ENCODE data around the gene STX8.
"Not testable (repeated sequence)": the region's sequence is repeated elsewhere in the genome, so short reads cannot be mapped to it uniquely, and the experiment has no call there.

The STX8 gene, protein sequence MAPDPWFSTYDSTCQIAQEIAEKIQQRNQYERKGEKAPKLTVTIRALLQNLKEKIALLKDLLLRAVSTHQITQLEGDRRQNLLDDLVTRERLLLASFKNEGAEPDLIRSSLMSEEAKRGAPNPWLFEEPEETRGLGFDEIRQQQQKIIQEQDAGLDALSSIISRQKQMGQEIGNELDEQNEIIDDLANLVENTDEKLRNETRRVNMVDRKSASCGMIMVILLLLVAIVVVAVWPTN

DNA sequence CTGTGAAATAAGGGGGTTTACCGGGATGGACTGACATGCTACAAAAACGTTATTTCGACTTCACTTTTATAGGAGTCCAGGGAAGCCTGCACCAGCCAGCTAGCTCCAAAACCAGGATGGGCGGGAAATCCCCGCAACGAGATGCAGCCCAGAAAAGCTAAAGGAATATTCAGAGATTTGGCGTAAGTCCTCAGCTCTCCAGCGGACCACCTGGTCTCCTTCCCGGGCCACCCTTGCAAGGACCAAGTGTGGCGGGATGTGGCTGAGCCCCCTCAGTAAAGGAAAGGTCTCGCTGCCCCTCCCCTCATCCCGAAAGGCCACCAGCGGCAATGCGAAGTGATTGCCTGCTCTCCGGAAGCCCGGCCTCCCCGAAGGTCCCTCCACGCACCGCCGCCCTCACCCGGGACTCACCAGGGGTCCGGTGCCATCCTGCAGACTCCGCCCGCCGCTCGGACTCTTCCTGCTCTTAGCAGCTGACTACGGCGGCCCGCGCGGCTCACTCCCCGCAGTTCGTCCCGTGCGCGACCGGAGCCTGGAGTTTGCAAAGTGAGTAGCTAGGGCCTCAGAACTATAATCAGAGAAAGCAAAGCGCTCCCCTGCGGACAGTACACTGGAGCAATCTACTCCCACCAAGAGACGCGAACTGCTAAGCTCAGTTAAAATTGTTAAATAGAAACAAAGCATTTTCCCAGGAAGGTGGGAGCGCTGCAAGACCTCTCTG, at the start of gene STX8:
TSS of gene STX8 (minus strand) at position 440 of the 721 bp plus-strand sequence. CDS start at position 428, 12 bp downstream.
- peak; percentile 78 to 81 for DNase-seq

DNA sequence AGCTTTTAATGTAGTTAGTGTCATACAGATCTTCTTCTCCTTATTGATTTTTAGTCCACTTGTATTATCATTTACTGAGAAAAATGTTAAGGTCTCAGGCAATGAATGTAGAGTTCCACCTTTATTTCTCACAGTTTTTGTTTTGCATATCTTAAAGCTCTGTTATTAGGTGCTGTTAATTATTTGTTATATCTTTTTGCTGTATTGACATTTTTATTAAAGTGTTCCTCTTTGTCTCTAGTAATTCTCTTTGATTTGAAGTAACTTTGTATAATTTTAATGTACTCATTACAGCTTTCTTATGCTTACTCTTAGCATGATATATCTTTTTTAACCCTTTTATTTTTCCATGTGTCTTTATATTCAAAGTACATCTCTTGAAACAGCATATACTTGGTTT, 47.3 kb upstream of the STX8 start:
- no peak for DNase-seq

DNA sequence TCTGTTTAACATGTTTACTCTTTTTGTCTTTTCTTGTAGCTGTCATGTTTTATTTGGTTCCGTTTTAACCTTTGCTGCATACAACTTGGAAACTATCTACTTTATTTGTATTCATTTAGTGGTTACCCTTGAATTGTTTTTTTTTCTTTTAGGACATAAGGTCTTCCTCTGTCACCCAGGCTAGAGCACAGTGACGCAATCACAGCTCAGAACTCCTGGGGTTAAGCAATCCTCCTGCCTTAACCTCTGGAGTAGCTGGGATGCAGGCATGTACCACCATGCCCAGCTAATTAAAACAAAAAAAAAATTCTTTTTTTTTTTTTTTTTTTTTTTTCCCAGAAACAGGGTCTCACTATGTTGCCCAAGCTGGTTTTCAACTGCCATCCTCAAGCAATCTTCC, 39.9 kb upstream of the STX8 start:
- no peak for DNase-seq

DNA sequence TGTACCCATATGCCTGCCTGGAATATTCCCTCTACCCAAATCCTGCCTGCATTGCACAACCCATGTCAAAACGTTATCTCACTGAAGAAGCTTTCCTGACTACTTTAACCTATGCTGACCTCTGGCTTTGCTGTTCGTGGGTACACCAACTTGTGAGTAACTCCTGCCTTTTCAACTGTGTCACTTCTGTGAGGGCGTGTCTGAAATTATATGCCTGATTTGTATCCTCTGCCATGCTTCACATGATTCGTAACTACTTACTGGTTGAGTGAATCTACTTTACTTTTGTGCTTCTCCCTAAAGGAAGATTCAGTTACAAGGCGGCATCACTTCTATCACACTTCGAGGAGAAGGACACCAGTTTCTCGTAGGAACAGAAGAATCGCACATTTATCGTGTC, 36.4 kb upstream of the STX8 start:
- DNase-seq, result no peak

DNA sequence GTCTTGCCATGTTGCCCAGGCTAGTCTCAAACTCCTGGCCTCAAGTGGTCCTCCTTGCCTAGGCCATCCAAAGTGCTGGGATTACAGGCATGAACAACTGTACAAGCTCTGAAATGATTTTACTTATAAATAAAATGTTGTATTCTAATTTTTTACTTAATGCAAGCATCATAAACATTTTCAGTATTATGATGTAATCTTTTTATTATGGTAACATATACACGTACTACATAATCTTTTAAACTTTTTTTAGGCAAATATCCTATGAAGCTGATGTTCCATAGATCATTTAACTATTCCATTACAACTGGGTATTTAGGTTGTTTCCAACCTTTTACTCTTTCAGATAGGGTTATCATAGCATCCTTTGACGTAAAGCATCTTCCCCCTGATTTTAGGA, 35.9 kb upstream of the STX8 start:
- DNase-seq, result no peak

DNA sequence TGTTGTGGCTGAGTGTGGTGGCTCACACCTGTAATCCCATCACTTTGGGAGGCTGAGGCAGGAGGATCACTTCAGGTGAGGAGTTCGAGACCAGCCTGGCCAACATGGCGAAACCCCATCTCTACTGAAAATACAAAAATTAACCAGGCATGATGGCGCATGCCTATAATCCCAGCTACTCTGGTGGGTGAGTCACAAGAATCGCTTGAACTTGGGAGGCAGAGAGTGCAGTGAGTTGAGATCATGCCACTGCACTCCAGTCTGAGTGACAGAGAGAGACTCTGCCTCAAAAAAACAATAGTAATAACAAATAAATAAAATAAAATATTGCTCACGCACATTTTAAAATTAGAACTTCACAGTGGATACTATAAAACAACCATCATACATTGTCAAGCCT, 31.4 kb upstream of the STX8 start:
- DNase-seq, result not testable (repeated sequence)

DNA sequence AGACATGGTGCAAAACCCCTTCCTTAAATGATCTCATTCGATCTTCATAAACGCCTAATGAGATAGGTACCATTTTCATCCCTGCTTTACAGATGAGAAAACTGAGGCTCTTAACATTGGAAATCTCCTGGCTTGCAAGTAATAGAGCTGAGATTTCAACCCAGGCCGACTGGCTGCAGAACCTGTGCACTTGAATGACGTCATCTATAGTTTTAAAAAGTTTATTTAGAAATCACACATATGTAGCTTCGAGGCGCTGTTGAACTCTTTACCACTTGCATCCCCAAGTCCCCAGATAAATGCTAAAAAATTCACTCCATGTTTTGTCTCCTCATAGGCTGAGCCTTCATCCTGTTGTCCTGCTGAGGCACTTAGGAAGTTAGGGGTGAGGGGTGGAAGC, 30.8 kb upstream of the STX8 start:
- no peak for DNase-seq

DNA sequence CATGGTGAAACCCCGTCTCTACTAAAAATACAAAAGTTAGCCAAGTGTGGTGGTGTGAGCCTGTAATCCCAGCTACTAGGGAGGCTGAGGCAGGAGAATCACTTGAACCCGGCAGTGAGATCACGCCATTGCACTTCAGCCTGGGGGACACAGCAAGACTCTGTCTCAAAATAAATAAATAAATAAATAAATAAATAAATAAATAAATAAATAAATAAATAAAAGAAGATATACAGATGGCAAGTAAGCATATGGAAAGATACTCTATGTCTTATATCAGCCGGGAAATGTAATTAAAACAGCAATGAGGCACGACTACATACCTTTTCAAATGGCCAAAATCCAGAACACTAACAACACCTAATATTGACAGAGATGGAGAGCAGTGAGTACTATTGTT, 29.0 kb upstream of the STX8 start:
- DNase-seq, result not testable (repeated sequence)

DNA sequence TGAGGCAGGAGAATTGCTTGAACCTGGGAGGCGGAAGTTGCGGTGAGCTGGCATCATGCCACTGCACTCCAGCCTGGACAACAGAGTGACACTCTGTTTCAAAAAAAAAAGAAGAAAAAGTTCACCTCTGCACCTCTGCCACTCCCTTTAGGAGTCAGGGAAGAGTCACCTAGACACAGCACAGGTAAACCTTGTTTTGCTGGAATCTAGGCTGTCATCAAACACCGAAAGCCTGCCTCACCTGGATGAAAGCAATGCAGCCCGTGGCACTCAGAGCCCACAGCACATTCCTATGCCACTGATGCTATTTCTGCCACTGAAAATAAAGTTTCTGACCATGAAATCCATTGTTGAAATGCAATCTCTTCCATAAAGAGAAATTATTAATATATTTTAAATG, 23.0 kb upstream of the STX8 start:
- no peak for DNase-seq

DNA sequence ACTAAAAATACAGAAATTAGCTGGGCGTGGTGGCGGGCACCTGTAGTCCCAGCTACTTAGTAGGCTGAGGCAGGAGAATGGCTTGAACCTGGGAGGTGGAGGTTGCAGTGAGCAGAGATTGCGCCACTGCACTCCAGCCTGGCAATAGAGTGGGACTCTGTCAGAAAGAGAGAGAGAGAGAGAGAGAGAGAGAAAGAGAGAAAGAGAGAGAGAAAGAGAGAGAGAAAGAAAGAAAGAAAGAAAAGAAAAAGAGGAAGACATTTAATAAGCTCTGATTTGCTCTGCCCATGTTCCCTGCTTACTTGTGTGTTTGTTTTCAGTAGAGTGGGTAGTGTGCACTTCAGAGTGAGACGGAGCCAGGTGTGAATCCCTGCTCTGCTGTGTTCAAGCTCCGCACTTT, 22.0 kb upstream of the STX8 start:
- not testable (repeated sequence) for DNase-seq

DNA sequence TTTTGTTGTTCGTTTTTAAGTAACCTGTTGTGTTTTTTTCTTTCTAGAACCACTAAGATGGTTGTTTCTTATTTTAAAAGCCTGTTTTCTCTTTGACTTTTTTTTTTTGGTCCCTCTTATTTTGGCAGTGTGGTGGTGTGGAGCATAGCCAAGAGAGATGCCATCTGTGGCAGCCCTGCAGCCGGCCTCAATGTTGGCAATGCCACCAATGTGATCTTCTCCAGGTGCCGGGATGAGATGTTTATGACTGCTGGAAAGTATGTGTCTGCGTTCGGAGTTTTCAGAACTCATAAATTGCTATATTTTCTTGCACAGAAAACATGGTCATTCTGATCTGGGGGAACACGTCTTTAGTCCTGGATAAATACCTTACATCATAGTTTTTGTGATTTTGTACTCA, 18.4 kb upstream of the STX8 start:
- no peak for DNase-seq

DNA sequence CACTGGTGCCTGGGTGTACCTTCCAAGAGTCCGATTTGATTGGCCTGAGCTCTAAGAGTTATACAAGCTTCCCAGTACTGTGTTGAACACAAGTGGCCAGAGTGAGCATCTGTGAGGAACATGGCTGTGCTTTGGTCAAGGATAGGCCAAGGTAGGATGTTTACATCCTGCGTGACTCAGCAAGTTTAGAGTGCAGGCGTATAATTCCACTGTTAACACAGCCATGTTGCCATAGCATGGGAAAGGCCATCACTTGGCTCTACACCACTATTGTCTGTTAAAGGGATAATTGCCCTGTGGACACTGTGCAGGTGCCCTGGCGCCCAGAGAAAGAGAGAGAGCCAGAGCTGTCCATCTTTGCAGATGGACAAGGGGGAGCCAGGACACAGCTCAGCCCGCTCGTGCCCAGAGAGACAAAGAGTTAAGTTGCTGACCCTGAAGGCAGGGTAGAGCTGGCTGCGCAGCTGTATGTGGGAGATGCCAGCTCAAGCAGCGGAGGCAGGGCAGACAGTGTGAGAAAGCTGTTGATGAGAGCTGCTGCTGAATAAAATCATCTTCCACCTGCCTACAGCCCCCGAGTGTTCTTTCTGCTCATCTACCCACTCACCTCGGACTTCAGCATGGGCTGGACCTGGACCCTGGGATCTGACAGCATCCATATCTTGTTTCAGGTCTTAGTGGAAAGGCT, 12.5 kb upstream of the STX8 start:
- no peak for DNase-seq

DNA sequence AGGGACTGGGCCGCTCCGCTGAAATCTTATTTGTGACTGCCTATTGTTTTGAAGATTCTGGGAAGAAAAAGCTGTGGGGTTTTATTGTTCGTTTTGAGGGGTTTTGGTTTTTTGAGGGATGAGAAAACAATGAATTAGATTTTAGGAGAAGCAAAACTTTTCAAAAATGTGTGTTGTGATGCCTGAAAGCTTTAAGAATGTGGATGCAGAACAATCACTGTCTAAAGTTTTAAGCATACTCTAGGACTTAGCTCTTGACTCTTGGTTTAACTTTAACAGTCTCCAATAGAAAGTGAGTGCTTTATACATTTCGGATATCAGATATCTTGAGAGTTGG, 1.7 kb upstream of the STX8 start:
- no peak for DNase-seq

DNA sequence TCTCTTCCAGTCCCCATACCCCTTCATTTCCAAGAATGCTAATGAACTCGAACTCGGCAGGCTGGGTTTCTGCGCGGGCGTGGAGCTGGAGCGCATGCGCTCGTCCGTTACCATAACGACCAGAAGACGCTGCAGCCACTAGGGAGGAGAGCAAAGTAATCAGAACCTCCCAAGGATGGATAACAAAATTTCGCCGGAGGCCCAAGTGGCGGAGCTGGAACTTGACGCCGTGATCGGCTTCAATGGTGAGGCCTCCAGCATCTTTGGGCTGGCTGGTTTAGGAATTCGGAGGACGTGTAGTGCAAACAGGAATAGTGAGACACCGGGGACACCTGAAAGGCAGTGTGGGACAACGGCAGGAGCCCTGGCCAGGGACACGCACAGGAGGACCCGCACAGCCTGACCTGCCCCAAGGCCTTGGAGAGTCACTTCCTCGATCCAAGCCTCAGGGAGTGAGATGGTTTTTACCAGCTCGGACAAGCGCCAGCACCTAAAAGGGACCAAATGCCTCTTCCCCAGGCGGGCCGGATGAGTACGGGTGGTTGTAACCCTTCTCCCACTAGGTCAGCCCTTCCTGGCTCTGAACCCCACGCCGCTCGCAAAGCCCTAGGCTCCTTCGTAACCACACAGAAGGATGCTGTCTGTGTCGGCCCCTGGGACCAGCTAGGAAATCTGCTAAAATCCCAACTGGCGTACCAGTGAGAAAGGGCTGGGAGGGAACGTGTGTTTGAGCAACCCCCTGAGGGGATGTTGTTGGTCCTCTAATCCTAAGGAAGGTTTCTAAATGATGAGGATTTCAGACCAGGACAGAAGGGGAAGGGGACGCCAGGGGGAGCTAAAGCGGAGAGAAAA, 1.1 kb upstream of the STX8 start, which contains the start of gene CFAP52:
TSS of gene CFAP52 (plus strand) at position 122 of the 852 bp plus-strand sequence. CDS start at position 176, 54 bp downstream.
- DNase-seq, result peak; percentile 82 to 83

DNA sequence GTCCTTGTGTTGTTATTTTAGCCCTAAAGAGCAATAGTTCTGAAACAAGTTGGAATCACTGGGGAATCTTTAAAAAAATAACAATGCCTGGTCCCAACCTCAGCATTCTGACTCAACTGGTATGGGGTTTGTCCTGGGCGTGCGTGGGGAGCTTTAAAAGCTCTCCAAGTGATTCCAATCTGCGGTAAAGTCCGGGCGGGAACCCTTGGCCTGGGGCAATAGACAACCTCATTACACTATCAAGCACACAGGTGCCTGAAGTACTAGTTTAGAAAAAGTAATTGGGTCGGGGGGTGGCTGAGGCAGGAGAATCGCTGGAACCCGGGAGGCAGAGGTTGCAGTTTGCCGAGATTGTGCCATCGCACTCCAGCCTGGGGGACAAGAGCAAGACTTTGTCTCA, 4.4 kb downstream of the STX8 start:
- no peak for DNase-seq

DNA sequence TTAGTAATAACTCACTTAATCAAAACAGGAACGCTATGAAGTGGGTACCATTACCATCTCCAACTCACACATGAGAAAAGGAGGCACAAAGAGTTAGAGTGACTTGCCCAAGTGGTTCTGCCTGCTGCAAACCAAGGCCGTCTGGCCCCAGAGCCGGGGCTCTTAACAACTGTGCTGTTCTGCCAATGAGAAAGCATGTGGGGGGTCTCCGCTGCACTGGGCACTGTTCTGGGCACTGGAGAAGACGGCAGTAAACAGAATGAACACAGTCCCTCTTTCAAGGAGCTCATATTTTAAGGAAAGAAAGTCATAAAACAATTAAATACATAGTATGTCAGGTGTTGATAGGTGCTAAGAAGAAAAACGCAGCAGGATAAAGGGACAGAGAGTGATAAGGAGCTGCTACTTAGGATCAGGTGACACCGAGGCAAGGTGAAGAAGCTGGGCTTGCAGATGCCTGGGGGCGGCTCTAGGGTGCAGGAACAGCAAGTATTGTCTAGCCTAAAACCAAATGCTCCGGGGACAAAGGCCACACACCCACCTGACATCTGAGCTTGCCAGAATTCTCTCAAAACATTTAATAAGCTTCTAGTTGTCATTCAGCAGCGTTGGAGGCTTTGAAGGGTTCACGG, 6.5 kb downstream of the STX8 start:
- DNase-seq, result no peak

DNA sequence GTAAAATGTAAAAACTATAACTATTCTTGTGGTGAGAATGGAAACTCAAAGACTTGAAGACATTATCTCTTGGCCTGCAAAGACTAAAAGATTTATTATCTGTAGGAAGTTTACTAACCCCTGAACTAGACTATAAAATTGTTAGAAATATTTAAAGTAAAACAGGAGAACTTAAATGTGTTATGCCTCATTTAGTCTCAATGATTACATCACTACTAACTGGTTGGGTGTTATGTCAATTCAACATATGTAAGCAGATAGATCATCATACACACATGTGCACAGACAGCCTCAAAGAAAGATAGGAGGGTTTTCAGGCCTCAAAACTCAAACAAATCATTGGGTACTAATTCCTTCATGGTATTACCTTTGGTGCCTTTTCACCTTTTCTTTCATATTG, 7.6 kb downstream of the STX8 start:
- DNase-seq, result no peak

DNA sequence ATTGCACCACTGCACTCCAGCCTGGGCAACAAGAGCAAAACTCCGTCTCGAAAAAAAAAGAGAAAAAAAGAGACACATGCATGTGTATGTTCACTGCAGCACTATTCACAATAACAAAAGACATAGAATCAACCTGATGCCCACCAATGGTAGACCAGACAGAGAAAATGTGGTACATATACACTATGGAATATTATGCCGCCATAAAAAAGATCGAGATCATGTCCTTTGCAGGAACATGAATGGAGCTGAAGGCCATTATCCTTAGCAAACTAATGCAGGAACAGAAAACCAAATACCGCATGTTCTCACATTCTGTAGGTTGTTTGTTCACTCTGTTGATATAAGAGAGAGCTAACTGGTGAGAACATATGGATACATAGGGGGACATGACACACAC, 8.9 kb downstream of the STX8 start:
- DNase-seq, result not testable (repeated sequence)

DNA sequence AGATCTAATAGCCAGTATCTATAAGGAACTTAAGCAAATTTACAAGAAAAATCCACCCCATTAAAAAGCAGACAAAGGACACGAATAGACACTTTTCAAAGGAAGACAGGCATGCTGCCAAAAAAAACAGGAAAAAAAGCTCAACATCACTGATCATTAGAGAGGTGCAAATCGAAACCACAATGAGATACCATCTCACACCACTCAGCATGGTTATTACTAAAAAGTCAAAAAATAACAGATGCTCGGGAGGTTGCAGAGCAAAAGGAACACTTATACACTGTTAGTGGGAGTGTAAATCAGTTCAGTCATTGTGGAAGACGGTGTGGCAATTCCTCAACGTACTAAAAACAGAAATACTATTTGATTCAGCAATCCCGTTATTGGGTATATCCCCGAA, 9.6 kb downstream of the STX8 start:
- peak in 1 of 2 donors; percentile 39 for DNase-seq

DNA sequence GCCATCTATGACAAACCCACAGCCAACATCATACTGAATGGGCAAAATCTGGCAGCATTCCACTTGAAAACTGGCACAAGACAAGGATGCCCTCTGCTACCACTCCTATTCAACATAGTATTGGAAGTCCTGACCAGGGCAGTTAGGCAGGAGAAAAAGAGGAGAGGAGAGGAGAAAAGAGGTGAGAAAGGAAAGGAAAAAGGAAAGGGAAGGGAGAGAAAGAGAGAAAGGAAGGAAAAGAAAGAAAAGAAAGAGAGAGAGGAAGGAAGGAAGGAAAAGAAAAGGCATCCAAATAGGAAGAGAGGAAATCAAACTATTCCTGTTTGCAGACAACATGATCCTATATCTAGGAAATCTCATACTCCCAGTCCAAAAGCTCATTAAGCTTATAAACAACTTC, 11.5 kb downstream of the STX8 start:
- DNase-seq, result no peak

DNA sequence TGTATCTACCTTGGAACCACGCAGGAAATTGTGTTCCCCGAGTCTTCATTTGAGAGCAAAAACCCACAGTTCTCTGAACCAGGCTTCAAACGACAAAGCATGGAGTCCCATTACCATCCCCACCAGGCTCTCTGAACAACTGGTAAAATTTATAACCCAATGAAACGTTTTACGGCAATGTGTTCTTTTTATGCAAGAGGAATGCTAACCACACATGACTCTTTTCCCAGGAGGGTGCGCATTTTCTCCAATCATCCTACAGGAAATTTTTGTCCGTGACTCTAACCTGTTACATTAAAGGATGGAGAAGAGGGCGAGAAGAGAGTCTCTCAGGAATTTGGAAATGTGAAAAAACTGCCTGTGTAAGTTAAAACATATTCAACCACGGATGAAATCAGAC, 17.8 kb downstream of the STX8 start:
- no peak for DNase-seq

DNA sequence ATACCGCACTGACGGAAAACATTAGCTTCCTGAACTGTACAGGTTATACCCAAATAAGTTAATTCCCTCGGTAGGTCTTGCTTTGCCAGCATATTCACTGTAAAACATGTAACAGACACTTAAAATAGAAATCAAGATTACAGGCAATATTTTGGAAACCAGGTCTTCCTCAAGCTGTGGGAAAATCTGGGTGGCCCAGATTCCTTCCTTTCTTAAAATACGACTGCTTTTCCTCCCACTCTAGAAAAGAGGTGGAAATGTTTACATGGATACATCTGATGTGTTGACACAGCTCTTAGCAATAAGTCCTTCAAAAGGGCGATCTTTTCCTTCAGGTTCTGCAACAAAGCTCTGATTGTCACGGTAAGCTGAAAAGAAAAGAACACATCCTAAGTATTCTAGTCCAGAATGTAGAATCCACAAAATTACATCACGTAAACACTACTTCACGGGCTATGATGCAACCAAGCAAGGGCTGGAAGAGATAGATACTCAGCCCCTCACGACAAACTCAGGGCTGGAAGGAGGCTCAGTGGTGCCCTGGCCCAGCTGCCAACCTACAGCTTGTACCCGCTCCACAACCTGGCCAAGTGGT, 18.4 kb downstream of the STX8 start:
- no peak for DNase-seq
